SK-N-SH treated with all-trans-retinoic acid at 6 μM for 48 hours (cell line): ENCODE data around the gene DMD.

Source experiments
- ATAC-seq: fragments of 200-7000 bp; cut with Tn5 transposase; 3 replicates; pipeline ENCODE4 v1.9.1; 2020; ENCODE audit warnings: mild to moderate bottlenecking, moderate library complexity
- ARNTL ChIP-seq: fragments of 450-650 bp; formaldehyde crosslinking; IDR thresholded peaks from 2 replicates; pipeline ENCODE4 v1.5.0; 2020; ENCODE audit warnings: low read depth, mild to moderate bottlenecking, moderate library complexity, borderline replicate concordance
- BACH2 ChIP-seq: fragments of 250-450 bp; sonication (Bioruptor Pico); IDR thresholded peaks from 2 replicates; pipeline ENCODE4 v1.9.0; 2021; ENCODE audit warnings: mild to moderate bottlenecking, borderline replicate concordance
- CREB5 ChIP-seq: fragments of 250-450 bp; sonication (Bioruptor Pico); IDR thresholded peaks from 2 replicates; pipeline ENCODE4 v1.5.1; 2020; ENCODE audit warnings: low read depth, mild to moderate bottlenecking, moderate library complexity
- CSDC2 ChIP-seq: fragments of 250-450 bp; sonication (Bioruptor Pico); IDR thresholded peaks from 2 replicates; pipeline ENCODE4 v1.5.0; 2020; ENCODE audit warnings: mild to moderate bottlenecking, moderate library complexity
- CSRNP3 ChIP-seq: fragments of 250-450 bp; sonication (Bioruptor Pico); IDR thresholded peaks from 2 replicates; pipeline ENCODE4 v1.5.1; 2021; ENCODE audit warnings: mild to moderate bottlenecking, moderate library complexity
- ESRRG ChIP-seq: fragments of 250-450 bp; sonication (Bioruptor Pico); IDR thresholded peaks from 2 replicates; pipeline ENCODE4 v1.6.1; 2021; ENCODE audit warnings: mild to moderate bottlenecking
- GLIS3 ChIP-seq: fragments of 250-450 bp; sonication (Bioruptor Pico); IDR thresholded peaks from 2 replicates; pipeline ENCODE4 v1.5.0; 2020; ENCODE audit warnings: mild to moderate bottlenecking, moderate library complexity
- ISL1 ChIP-seq: fragments of 250-450 bp; sonication (Bioruptor Pico); IDR thresholded peaks from 2 replicates; pipeline ENCODE4 v2.1.2; 2022; ENCODE audit warnings: mild to moderate bottlenecking, moderate library complexity
- OSR1 ChIP-seq: fragments of 250-450 bp; sonication (Bioruptor Pico); IDR thresholded peaks from 2 replicates; pipeline ENCODE4 v1.8.0; 2022; ENCODE audit warnings: moderate library complexity, mild to moderate bottlenecking, inconsistent platforms
- PATZ1 ChIP-seq: fragments of 250-450 bp; sonication (Bioruptor Pico); IDR thresholded peaks from 2 replicates; pipeline ENCODE4 v1.8.0; 2020; ENCODE audit warnings: mild to moderate bottlenecking, moderate library complexity, borderline replicate concordance
- POU6F1 ChIP-seq: fragments of 250-450 bp; sonication (Bioruptor Pico); IDR thresholded peaks from 2 replicates; pipeline ENCODE4 v1.8.0; 2021; ENCODE audit warnings: low read depth, mild to moderate bottlenecking, moderate library complexity, borderline replicate concordance
- PPARA ChIP-seq: fragments of 250-450 bp; sonication (Bioruptor Pico); IDR thresholded peaks from 2 replicates; pipeline ENCODE4 v1.5.0; 2020; ENCODE audit warnings: mild to moderate bottlenecking, borderline replicate concordance
- RARB ChIP-seq: fragments of 250-450 bp; sonication (Bioruptor Pico); IDR thresholded peaks from 2 replicates; pipeline ENCODE4 v1.8.0; 2021; ENCODE audit warnings: mild to moderate bottlenecking, moderate library complexity
- SNAI2 ChIP-seq: fragments of 250-450 bp; sonication (Bioruptor Pico); IDR thresholded peaks from 2 replicates; pipeline ENCODE4 v1.5.0; 2020; ENCODE audit warnings: mild to moderate bottlenecking, moderate library complexity
- TCF4 ChIP-seq: fragments of 250-450 bp; sonication (Bioruptor Pico); IDR thresholded peaks from 2 replicates; pipeline ENCODE4 v1.8.0; 2021; ENCODE audit warnings: mild to moderate bottlenecking, moderate library complexity, borderline replicate concordance
- TOX ChIP-seq: fragments of 250-450 bp; sonication (Bioruptor Pico); IDR thresholded peaks from 2 replicates; pipeline ENCODE4 v1.8.0; 2021; ENCODE audit warnings: mild to moderate bottlenecking, moderate library complexity, borderline replicate concordance
- TSHZ2 ChIP-seq: fragments of 250-450 bp; sonication (Bioruptor Pico); IDR thresholded peaks from 2 replicates; pipeline ENCODE4 v1.5.0; 2020; ENCODE audit warnings: mild to moderate bottlenecking, moderate library complexity
- ZC3H10 ChIP-seq: fragments of 250-450 bp; sonication (Bioruptor Pico); IDR thresholded peaks from 2 replicates; pipeline ENCODE4 v1.5.1; 2021; ENCODE audit warnings: mild to moderate bottlenecking, moderate library complexity
- ZFP30 ChIP-seq: fragments of 450-650 bp; formaldehyde crosslinking; IDR thresholded peaks from 2 replicates; pipeline ENCODE4 v1.5.0; 2022; ENCODE audit warnings: mild to moderate bottlenecking, moderate library complexity
- ZNF70 ChIP-seq: fragments of 450-650 bp; formaldehyde crosslinking; IDR thresholded peaks from 2 replicates; pipeline ENCODE4 v1.5.0; 2020; ENCODE audit warnings: mild to moderate bottlenecking, moderate library complexity
- ZNF8 ChIP-seq: fragments of 450-650 bp; formaldehyde crosslinking; IDR thresholded peaks from 2 replicates; pipeline ENCODE4 v1.5.0; 2020; ENCODE audit warnings: mild to moderate bottlenecking, moderate library complexity

The DMD gene

GRCh38 chrX:32592786-32593185 is 618.6 kb downstream of the DMD start:
- TF ChIP-seq ARNTL (CRISPR knock-in tag) (no peak), TSHZ2 (CRISPR knock-in tag) (no peak)

GRCh38 chrX:32591589-32591988 is 619.8 kb downstream of the DMD start:
- TF ChIP-seq GLIS3 (CRISPR knock-in tag) (no peak), TCF4 (CRISPR knock-in tag) (no peak), TSHZ2 (CRISPR knock-in tag) (no peak), RARB (CRISPR knock-in tag) (no peak), PATZ1 (no peak), CREB5 (CRISPR knock-in tag) (no peak), CSDC2 (CRISPR knock-in tag) (no peak), BACH2 (CRISPR knock-in tag) (no peak), POU6F1 (CRISPR knock-in tag) (no peak), ZFP30 (CRISPR knock-in tag) (no peak), PPARA (CRISPR knock-in tag) (no peak), CSRNP3 (CRISPR knock-in tag) (no peak), SNAI2 (no peak)
- TF ChIP-seq, all 23 proteins: peak for 0
- ATAC-seq, result no peak

More at GRCh38 chrX:32592786-32593185, 618.6 kb downstream of the DMD start:
- ATAC-seq, result no peak

GRCh38 chrX:32582729-32583128 is 628.6 kb downstream of the DMD start:
- TF ChIP-seq ZC3H10 (CRISPR knock-in tag) (no peak), TOX (CRISPR knock-in tag) (no peak), ZNF8 (no peak), PPARA (CRISPR knock-in tag) (no peak), CSDC2 (CRISPR knock-in tag) (no peak), ZNF70 (CRISPR knock-in tag) (no peak), ISL1 (CRISPR knock-in tag) (no peak), ESRRG (no peak), OSR1 (CRISPR knock-in tag) (no peak), TSHZ2 (CRISPR knock-in tag) (no peak), TCF4 (CRISPR knock-in tag) (no peak)
- ATAC-seq, result no peak
